ENCODE results near the gene PRKACG.

Gene PRKACG

GRCh38 chr9:68983522-68984424 is 30.1 kb downstream of the PRKACG start:
- no peak overlapping the region for H3K27ac Mint-ChIP-seq
- no peaks in the 10 kb centered on the region for H3K27me3 Mint-ChIP-seq
- no peaks in the 10 kb centered on the region for H3K9me3 Mint-ChIP-seq
- intact Hi-C loops (cut with micrococcal nuclease) = no loop called here
- H3K4me1 Mint-ChIP-seq (ENCODE audit: low read depth) = peaks cover 51% of the 10 kb centered on the region
- H3K4me3 Mint-ChIP-seq = no peak overlapping the region
- no peaks in the 10 kb centered on the region for H3K36me3 Mint-ChIP-seq (ENCODE audit: low read depth)

GRCh38 chr9:68983008-68983411 is 30.9 kb downstream of the PRKACG start:
- Mint-ChIP-seq H3K27me3 (no peaks in the 10 kb centered on the region), H3K4me3 (no peak overlapping the region), H3K4me1 (ENCODE audit: low read depth) (peaks cover 58% of the 10 kb centered on the region), H3K9me3 (no peaks in the 10 kb centered on the region), H3K27ac (no peak overlapping the region), H3K36me3 (ENCODE audit: low read depth) (no peaks in the 10 kb centered on the region)
- intact Hi-C loops (cut with micrococcal nuclease) = no loop called here

DNA sequence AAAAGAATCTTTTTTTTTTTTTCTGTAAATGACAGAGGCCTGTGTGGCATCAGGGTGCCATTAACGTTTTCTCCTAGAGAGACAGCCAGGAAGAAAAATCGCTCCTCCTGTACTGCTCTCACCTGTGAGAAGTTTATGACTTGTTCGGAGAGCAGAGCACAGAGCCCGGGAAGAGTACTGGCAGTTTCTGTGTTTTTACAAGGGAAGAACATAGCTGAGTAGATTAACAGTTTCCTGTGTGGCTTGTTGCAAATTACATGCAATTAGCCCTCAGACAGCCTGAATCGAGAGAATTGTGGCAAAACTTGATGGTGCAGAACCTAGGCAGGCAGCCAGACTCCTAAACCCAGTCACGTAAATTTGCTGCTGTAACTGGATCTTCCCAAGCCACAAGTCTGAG is 32.1 kb downstream of the PRKACG start:
- Mint-ChIP-seq H3K9me3 (no peaks in the 10 kb centered on the region), H3K36me3 (ENCODE audit: low read depth) (no peaks in the 10 kb centered on the region), H3K27ac (peak overlapping the region; percentile 52), H3K4me3 (no peak overlapping the region), H3K27me3 (no peaks in the 10 kb centered on the region), H3K4me1 (ENCODE audit: low read depth) (peaks cover 65% of the 10 kb centered on the region)
- intact Hi-C loops (cut with micrococcal nuclease) = no loop called here

DNA sequence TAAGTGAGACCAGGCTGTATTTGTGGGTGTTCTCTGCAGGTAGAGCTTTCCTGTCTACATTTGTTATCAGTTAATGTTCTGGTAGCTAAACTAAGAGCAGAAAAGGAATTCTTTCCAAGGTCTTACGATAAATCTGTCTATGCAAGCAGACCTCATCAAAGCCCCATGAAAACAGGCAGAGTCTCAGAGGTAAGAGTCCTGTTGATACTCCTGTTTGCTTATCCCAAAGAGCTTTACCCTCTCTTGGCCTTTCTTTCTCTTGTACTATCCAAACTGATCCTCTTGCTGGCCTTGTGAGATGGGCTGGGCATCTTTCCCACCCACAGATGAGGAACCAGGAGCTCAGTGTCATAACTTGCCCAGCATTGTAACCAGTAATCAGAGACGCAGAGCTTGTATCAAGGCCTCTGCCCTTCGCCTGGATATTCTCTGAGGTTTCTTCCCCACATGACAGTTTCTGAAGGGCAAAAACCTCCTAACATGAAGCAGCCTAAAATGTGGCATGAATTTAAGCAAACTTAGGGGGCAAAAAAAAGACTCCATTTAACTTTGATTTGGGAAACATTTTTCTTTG is 33.5 kb downstream of the PRKACG start:
- Mint-ChIP-seq H3K27me3 (no peaks in the 10 kb centered on the region), H3K4me1 (ENCODE audit: low read depth) (peaks cover 74% of the 10 kb centered on the region), H3K9me3 (no peaks in the 10 kb centered on the region), H3K27ac (peak overlapping the region; percentile 89), H3K4me3 (peak overlapping the region; percentile 26), H3K36me3 (ENCODE audit: low read depth) (peaks cover 4% of the 10 kb centered on the region)
- intact Hi-C loops (cut with micrococcal nuclease) = no loop called here

DNA sequence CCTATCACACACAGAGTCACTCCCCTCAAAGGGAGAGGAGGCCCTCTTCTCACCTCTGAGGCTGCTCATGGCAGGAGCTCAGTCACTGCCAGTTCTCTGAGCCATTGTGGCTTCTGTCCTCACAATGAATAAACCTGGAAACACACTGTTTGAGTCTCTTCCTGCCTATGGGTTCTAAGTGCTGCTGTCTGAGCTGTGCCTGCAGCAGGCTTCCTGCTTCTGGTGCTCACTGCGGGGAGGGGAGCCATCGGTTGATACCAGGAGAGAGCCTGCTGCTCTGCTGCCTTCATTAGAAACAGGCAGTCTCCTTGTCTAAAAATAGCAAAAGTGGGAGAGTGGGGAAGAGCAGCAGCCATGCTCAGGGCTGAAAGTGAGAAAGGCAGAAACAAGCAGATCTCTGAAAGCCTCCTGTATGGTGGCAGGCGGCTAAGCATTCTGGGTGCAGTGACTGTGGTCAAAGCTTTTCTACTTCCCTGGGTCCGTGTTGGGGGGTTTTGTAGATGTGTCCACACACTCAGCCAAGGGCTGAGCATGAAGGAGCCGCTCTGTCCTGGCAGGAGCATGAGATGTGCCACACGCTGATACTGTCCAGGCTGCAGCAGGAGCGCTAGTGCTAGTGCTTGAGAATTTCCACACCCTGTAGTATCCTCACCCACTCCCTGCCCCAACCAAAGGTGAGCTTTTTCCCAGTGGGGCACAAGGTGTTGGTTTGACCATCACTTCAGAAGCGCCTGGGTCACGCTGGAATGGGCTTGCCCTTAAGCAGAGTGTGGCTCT is 34.2 kb downstream of the PRKACG start:
- H3K27me3 Mint-ChIP-seq = no peaks in the 10 kb centered on the region
- H3K36me3 Mint-ChIP-seq (ENCODE audit: low read depth) = peaks cover 11% of the 10 kb centered on the region
- H3K9me3 Mint-ChIP-seq = no peaks in the 10 kb centered on the region
- H3K27ac Mint-ChIP-seq = peak overlapping the region; percentile 89
- peaks cover 67% of the 10 kb centered on the region for H3K4me1 Mint-ChIP-seq (ENCODE audit: low read depth)
- intact Hi-C loops (cut with micrococcal nuclease) = no loop called here
- H3K4me3 Mint-ChIP-seq = peak overlapping the region; percentile 45

GRCh38 chr9:68978501-68978900 is 35.4 kb downstream of the PRKACG start:
- no peak overlapping the region for H3K4me3 Mint-ChIP-seq
- intact Hi-C loops (cut with micrococcal nuclease) = loop anchor here (1.0 kb wide), 1 partner anchor 18 kb away; no protein-coding TSS in a partner anchor
- peaks cover 70% of the 10 kb centered on the region for H3K4me1 Mint-ChIP-seq (ENCODE audit: low read depth)
- no peaks in the 10 kb centered on the region for H3K27me3 Mint-ChIP-seq
- H3K27ac Mint-ChIP-seq = peak overlapping the region; percentile 92
- peaks cover 20% of the 10 kb centered on the region for H3K36me3 Mint-ChIP-seq (ENCODE audit: low read depth)
- H3K9me3 Mint-ChIP-seq = no peaks in the 10 kb centered on the region

GRCh38 chr9:68978066-68978465 is 35.8 kb downstream of the PRKACG start:
- peaks cover 24% of the 10 kb centered on the region for H3K36me3 Mint-ChIP-seq (ENCODE audit: low read depth)

DNA sequence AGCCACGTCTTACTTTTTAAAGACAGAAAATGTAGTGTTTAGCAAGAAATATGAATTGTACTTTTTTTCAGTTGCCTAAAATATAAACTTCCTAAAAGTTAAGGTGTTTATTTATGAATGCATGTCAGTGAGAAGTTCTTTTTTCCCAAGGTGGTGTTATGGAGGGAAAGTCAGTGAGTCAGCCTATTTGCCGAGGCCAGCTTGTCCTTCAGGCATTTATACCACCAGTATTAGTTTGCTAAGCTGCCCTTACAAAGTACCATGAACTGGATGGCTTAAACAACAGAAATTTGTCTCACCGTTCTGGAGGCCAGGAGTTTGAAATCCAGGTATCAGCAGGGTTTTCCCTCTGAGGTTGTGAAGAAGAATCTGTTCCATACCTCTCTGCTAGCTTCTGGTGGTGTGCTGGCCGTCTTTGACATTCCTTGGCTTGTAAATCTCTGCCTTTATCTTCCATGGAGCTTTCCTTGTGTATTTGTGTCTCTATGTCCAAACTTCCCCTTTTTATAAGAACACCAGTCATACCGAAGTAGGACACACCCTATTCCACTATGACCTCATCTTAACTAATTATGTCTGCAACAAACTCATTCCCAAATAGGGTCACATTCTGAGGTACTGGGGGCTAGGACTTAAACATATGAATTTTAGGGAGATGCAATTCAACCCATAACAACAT is 38.4 kb downstream of the PRKACG start:
- Mint-ChIP-seq H3K4me3 (peak overlapping the region; percentile 85), H3K27me3 (no peaks in the 10 kb centered on the region), H3K4me1 (ENCODE audit: low read depth) (peaks cover 70% of the 10 kb centered on the region), H3K36me3 (ENCODE audit: low read depth) (peaks cover 50% of the 10 kb centered on the region), H3K9me3 (peaks cover 6% of the 10 kb centered on the region), H3K27ac (peak overlapping the region; percentile 92)
- intact Hi-C loops (cut with micrococcal nuclease) = no loop called here

More at GRCh38 chr9:68978066-68978465, 35.8 kb downstream of the PRKACG start:
- Mint-ChIP-seq H3K27me3 (no peaks in the 10 kb centered on the region), H3K4me3 (no peak overlapping the region), H3K4me1 (ENCODE audit: low read depth) (peaks cover 68% of the 10 kb centered on the region), H3K27ac (peak overlapping the region; percentile 92), H3K9me3 (no peaks in the 10 kb centered on the region)
- intact Hi-C loops (cut with micrococcal nuclease) = loop anchor here (1.0 kb wide), 1 partner anchor 18 kb away; no protein-coding TSS in a partner anchor

GRCh38 chr9:68974901-68975300 is 39.0 kb downstream of the PRKACG start:
- peaks cover 6% of the 10 kb centered on the region for H3K9me3 Mint-ChIP-seq
- peak overlapping the region; percentile 92 for H3K27ac Mint-ChIP-seq
- H3K4me1 Mint-ChIP-seq (ENCODE audit: low read depth) = peaks cover 66% of the 10 kb centered on the region
- H3K27me3 Mint-ChIP-seq = no peaks in the 10 kb centered on the region
- H3K4me3 Mint-ChIP-seq = peak overlapping the region; percentile 85
- H3K36me3 Mint-ChIP-seq (ENCODE audit: low read depth) = peaks cover 54% of the 10 kb centered on the region
- intact Hi-C loops (cut with micrococcal nuclease) = no loop called here

DNA sequence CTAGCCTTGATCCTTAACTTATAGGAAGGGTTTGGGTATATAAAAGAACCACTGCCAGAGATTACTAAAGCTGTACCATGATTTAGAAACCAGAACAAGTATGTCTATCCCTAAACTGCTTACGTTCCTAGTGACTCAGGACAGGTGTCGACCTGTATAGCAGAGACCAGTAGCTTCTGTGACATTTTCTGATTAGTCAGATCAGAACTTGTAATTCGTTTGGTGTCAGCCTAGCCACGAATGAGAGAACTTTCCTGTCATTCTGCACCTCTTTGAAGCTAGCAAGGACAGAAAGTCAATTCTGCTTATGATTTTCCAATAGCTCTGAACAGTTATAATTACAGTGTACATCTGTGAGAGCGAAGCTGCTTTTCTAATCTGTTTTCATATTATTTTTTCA is 39.5 kb downstream of the PRKACG start:
- Mint-ChIP-seq H3K9me3 (peaks cover 6% of the 10 kb centered on the region), H3K4me3 (peak overlapping the region; percentile 85), H3K36me3 (ENCODE audit: low read depth) (peaks cover 59% of the 10 kb centered on the region), H3K27ac (peak overlapping the region; percentile 92), H3K4me1 (ENCODE audit: low read depth) (peaks cover 61% of the 10 kb centered on the region), H3K27me3 (no peaks in the 10 kb centered on the region)
- intact Hi-C loops (cut with micrococcal nuclease) = no loop called here

GRCh38 chr9:68973619-68974018 is 40.3 kb downstream of the PRKACG start:
- Mint-ChIP-seq H3K9me3 (peaks cover 6% of the 10 kb centered on the region), H3K4me3 (peak overlapping the region; percentile 85), H3K27me3 (no peaks in the 10 kb centered on the region), H3K4me1 (ENCODE audit: low read depth) (peaks cover 53% of the 10 kb centered on the region), H3K36me3 (ENCODE audit: low read depth) (peaks cover 67% of the 10 kb centered on the region), H3K27ac (peak overlapping the region; percentile 92)
- intact Hi-C loops (cut with micrococcal nuclease) = no loop called here

DNA sequence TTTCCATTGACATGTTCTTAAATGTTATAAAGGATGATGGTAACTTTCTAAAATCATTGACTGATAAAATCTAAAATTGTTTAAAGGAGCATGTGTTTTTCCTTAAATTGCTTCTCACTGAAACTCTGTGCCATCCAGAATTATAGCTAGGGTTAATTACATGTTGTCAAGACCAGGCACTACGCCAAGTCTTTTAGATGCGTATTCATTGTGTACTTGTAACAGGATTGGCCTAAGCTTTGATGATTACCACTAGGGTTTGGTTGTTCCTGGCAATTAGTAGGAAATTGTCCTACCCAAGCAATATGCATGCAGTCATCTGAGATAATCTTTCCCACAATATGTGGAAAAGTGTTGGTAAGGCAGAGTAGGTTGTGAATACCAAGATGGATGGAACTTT is 43.8 kb downstream of the PRKACG start:
- Mint-ChIP-seq H3K36me3 (ENCODE audit: low read depth) (peaks cover 72% of the 10 kb centered on the region), H3K9me3 (peaks cover 6% of the 10 kb centered on the region), H3K27ac (no peak overlapping the region), H3K4me1 (ENCODE audit: low read depth) (peaks cover 48% of the 10 kb centered on the region), H3K27me3 (no peaks in the 10 kb centered on the region), H3K4me3 (no peak overlapping the region)
- intact Hi-C loops (cut with micrococcal nuclease) = no loop called here

- intact Hi-C loops (cut with micrococcal nuclease) = no loop called here
- no peaks in the 10 kb centered on the region for H3K27me3 Mint-ChIP-seq
- peaks cover 67% of the 10 kb centered on the region for H3K36me3 Mint-ChIP-seq (ENCODE audit: low read depth)
- peak overlapping the region; percentile 15 for H3K27ac Mint-ChIP-seq
- H3K9me3 Mint-ChIP-seq = peaks cover 6% of the 10 kb centered on the region
- peaks cover 52% of the 10 kb centered on the region for H3K4me1 Mint-ChIP-seq (ENCODE audit: low read depth)
- no peak overlapping the region for H3K4me3 Mint-ChIP-seq
These were observed 44.4 kb downstream of the PRKACG start for GRCh38 chr9:68969538-68969937.
